Neuronal stem cell (in vitro differentiated cells): ENCODE measurements around the gene KLB.
"Not testable (repeated sequence)": the region's sequence is repeated elsewhere in the genome, so short reads cannot be mapped to it uniquely, and the experiment has no call there.

ENCODE experiments used
- DNase-seq: peaks from one replicate; pipeline ENCODE4 v3.0.0-alpha.2; 2013; ENCODE audit warnings: low spot score
- H2AFZ ChIP-seq: one replicate; pipeline ENCODE4 v1.6.1; 2013; ENCODE audit warnings: mild to moderate bottlenecking, low read length, inconsistent platforms
- H2AK5ac ChIP-seq: 2 replicates; pipeline ENCODE4 v1.6.1; 2013; ENCODE audit warnings: low read depth, mild to moderate bottlenecking, inconsistent platforms, low read length, moderate library complexity, mixed read lengths
- H2BK120ac ChIP-seq: 2 replicates; pipeline ENCODE4 v1.6.1; 2013; ENCODE audit warnings: low read depth, mild to moderate bottlenecking, inconsistent platforms, low read length, moderate library complexity, mixed read lengths
- H2BK12ac ChIP-seq: one replicate; pipeline ENCODE4 v1.6.1; 2013; ENCODE audit warnings: low read length, inconsistent platforms
- H2BK15ac ChIP-seq: 2 replicates; pipeline ENCODE4 v1.6.1; 2013; ENCODE audit warnings: mild to moderate bottlenecking, low read length, inconsistent platforms, mixed read lengths
- H2BK5ac ChIP-seq: one replicate; pipeline ENCODE4 v1.6.1; 2013; ENCODE audit warnings: inconsistent platforms, mild to moderate bottlenecking, low read length, moderate library complexity
- H3K14ac ChIP-seq: one replicate; pipeline ENCODE4 v1.6.1; 2013; ENCODE audit warnings: low read length, inconsistent platforms
- H3K18ac ChIP-seq: 2 replicates; pipeline ENCODE4 v1.6.1; 2013; ENCODE audit warnings: low read length, inconsistent platforms
- H3K23ac ChIP-seq: 2 replicates; pipeline ENCODE4 v1.6.1; 2013; ENCODE audit warnings: low read depth, mild to moderate bottlenecking, mixed read lengths, low read length, inconsistent platforms; ENCODE audit not compliant: poor library complexity
- H3K27ac ChIP-seq: replicated peaks from 3 replicates; pipeline ENCODE4 v1.5.1; 2013; ENCODE audit warnings: low read length, inconsistent platforms
- H3K27me3 ChIP-seq, 3 experiments: 2 replicates each; pipeline ENCODE4 v1.6.1; 2013; ENCODE audit warnings: low read length in 3 of 3, mild to moderate bottlenecking in 2 of 3, inconsistent platforms in 1 of 3, low read depth in 1 of 3, mixed read lengths in 1 of 3, moderate library complexity in 1 of 3; ENCODE audit not compliant: control insufficient read depth in 3 of 3, insufficient read depth in 3 of 3
- H3K36me3 ChIP-seq, 2 donors: replicated peaks in 1 of 2; 2 replicates each; pipeline ENCODE4 v1.6.1; 2013; ENCODE audit warnings: low read length in 2 of 2; ENCODE audit not compliant: control insufficient read depth in 2 of 2, insufficient read depth in 2 of 2
- H3K4ac ChIP-seq: 2 replicates; pipeline ENCODE4 v1.6.1; 2013; ENCODE audit warnings: inconsistent platforms, mild to moderate bottlenecking, low read length, moderate library complexity
- H3K4me1 ChIP-seq, 2 donors: 1 replicate in 1 of 2; 2 replicates in 1 of 2; pipeline ENCODE4 v1.6.1; 2013; ENCODE audit warnings: low read length in 2 of 2, low read depth in 1 of 2; ENCODE audit not compliant: control insufficient read depth in 2 of 2, insufficient read depth in 1 of 2
- H3K4me2 ChIP-seq: one replicate; pipeline ENCODE4 v1.6.1; 2013; ENCODE audit warnings: mild to moderate bottlenecking, low read length, inconsistent platforms; ENCODE audit not compliant: insufficient read depth, poor library complexity, severe bottlenecking
- H3K4me3 ChIP-seq, 2 donors: 2 replicates each; pipeline ENCODE4 v1.5.1; 2013; ENCODE audit warnings: low read length in 2 of 2, mild to moderate bottlenecking in 2 of 2, inconsistent platforms in 1 of 2, moderate library complexity in 1 of 2
- H3K79me1 ChIP-seq: one replicate; pipeline ENCODE4 v1.6.1; 2013; ENCODE audit warnings: low read depth, mild to moderate bottlenecking, inconsistent platforms, low read length, moderate library complexity
- H3K9ac ChIP-seq: one replicate; pipeline ENCODE4 v1.6.1; 2013; ENCODE audit warnings: mild to moderate bottlenecking, low read depth, low read length, inconsistent platforms; ENCODE audit not compliant: poor library complexity
- H3K9me3 ChIP-seq, 2 donors: replicated peaks in 1 of 2; 2 replicates each; pipeline versions ENCODE3 to v1.6.1; 2013; ENCODE audit warnings: low read length in 2 of 2, mild to moderate bottlenecking in 2 of 2, inconsistent platforms in 1 of 2, low read depth in 1 of 2, mixed read lengths in 1 of 2, moderate library complexity in 1 of 2; ENCODE audit not compliant: control insufficient read depth in 2 of 2, insufficient read depth in 1 of 2
- H4K8ac ChIP-seq: one replicate; pipeline ENCODE4 v1.6.1; 2013; ENCODE audit warnings: low read depth, mild to moderate bottlenecking, inconsistent platforms, low read length, moderate library complexity
- H4K91ac ChIP-seq: one replicate; pipeline ENCODE4 v1.6.1; 2013; ENCODE audit warnings: low read length, low read depth, mild to moderate bottlenecking, inconsistent platforms; ENCODE audit not compliant: poor library complexity
- WGBS, 2 donors: extraction: QIAGEN DNeasy Blood & Tissue Kit; methylation state at CpG; one replicate each; pipeline ENCODE4 v1.1.7; 2013; ENCODE audit warnings: missing lambda C conversion rate in 2 of 2, mixed read lengths in 1 of 2; ENCODE audit not compliant: insufficient read length in 2 of 2, insufficient replicate concordance in 1 of 2; ENCODE audit errors: extremely low coverage in 2 of 2; 5-methylcytosine and 5-hydroxymethylcytosine counted together

KLB gene

DNA sequence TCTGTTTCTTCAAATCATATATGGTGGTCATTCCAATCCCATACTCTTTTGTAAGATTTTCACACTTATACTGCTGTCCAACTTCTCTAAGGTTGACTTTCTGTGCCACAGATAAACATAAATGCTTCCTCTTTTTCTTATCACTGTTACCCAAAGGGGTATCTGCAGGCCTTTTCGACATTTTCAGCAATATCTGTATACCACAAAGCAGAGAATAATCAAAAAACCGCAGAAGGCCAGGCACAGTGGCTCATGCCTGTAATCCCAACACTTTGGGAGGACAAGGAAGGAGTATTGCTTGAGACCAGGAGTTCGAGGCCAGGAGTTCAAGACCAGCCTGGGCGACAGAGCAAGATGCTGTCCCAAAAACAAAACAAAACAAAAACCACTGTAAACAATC is 37.4 kb upstream of the KLB start:
- H3K27ac ChIP-seq = no peak overlapping the region
- H2BK15ac ChIP-seq = no peak overlapping the region
- no peak overlapping the region for H3K9ac ChIP-seq
- H3K4me3 ChIP-seq = no peak overlapping the region
- H2BK12ac ChIP-seq = no peak overlapping the region
- H3K18ac ChIP-seq = no peak overlapping the region
- H3K4ac ChIP-seq = no peak overlapping the region
- no peak overlapping the region for H2AK5ac ChIP-seq
- no CpG with 5 or more reads among the region's 4 CpGs for WGBS, 2 donors
- no peaks in the 10 kb centered on the region for H3K9me3 ChIP-seq
- H2BK5ac ChIP-seq = no peak overlapping the region
- no peak overlapping the region for H4K91ac ChIP-seq
- no peak overlapping the region for H2BK120ac ChIP-seq
- DNase-seq = no peak
- H4K8ac ChIP-seq = no peak overlapping the region
- H2AFZ ChIP-seq = no peak overlapping the region
- H3K4me2 ChIP-seq = no peak overlapping the region
- H3K14ac ChIP-seq = no peak overlapping the region
- no peak overlapping the region for H3K23ac ChIP-seq
- no peaks in the 10 kb centered on the region for H3K36me3 ChIP-seq
- H3K4me1 ChIP-seq = no peaks in the 10 kb centered on the region
- H3K27me3 ChIP-seq = no peaks in the 10 kb centered on the region
- H3K79me1 ChIP-seq = peaks cover 4% of the 10 kb centered on the region

DNA sequence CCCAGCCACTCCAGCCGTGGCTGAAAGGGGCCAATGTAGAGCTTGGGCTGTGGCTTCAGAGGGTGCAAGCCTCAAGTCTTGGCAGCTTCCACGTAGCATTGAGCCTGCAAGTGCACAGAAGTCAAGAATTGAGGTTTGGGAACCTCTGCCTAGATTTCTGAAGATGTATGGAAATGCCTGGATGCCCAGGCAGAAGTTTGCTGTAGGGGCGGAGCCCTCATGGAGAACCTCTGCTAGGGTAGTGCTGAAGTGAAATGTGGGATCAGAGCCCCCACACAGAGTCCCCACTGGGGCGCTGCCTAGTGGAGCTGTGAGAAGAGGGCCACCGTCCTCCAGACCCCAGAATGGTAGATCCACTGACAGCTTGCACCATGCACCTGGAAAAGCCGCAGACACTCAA is 35.5 kb upstream of the KLB start:
- H2AK5ac ChIP-seq, H3K4me3 ChIP-seq, H3K27me3 ChIP-seq, H3K23ac ChIP-seq, H3K18ac ChIP-seq, H3K4me1 ChIP-seq, H4K8ac ChIP-seq, H2BK5ac ChIP-seq, DNase-seq, H2AFZ ChIP-seq, H3K36me3 ChIP-seq, H3K4ac ChIP-seq, H3K79me1 ChIP-seq, H3K9ac ChIP-seq, H3K4me2 ChIP-seq, H3K27ac ChIP-seq, H2BK12ac ChIP-seq, H4K91ac ChIP-seq, H3K14ac ChIP-seq, H3K9me3 ChIP-seq, H2BK15ac ChIP-seq, H2BK120ac ChIP-seq: not testable (repeated sequence)
- WGBS, 2 donors = no CpG with 5 or more reads among the region's 6 CpGs

DNA sequence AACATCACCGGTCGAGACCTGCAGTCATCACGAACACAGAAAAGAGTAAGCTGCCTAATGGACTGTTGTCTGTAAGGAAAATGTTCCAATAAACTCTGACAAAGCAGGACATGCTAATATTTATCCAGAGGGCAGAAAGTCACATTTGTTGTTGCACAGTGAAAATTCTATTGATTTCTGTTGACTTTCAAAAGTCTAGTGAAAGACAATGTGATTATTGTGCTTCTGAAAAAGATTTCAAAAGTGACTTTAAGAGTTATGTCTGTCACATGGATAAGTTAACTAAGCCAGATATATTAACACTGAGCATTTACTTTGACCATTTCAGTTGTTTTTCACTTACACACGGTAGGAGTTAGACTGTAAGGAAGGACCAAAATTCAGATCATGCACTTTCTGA is 31.3 kb upstream of the KLB start:
- Histone ChIP-seq H3K9ac (no peak overlapping the region), H2AFZ (no peak overlapping the region), H3K4me3 (no peak overlapping the region), H3K4ac (no peak overlapping the region), H2AK5ac (no peak overlapping the region), H3K27me3 (no peaks in the 10 kb centered on the region), H2BK12ac (no peak overlapping the region), H3K23ac (no peak overlapping the region), H3K4me1 (no peaks in the 10 kb centered on the region), H4K8ac (no peak overlapping the region), H2BK5ac (no peak overlapping the region), H3K4me2 (no peak overlapping the region), H4K91ac (no peak overlapping the region), H3K27ac (no peak overlapping the region), H3K36me3 (no peaks in the 10 kb centered on the region), H2BK120ac (no peak overlapping the region), H2BK15ac (no peak overlapping the region), H3K14ac (no peak overlapping the region), H3K9me3 (no peaks in the 10 kb centered on the region), H3K79me1 (no peaks in the 10 kb centered on the region), H3K18ac (no peak overlapping the region)
- DNase-seq = no peak
- WGBS, 2 donors = no CpG with 5 or more reads among the region's 4 CpGs

DNA sequence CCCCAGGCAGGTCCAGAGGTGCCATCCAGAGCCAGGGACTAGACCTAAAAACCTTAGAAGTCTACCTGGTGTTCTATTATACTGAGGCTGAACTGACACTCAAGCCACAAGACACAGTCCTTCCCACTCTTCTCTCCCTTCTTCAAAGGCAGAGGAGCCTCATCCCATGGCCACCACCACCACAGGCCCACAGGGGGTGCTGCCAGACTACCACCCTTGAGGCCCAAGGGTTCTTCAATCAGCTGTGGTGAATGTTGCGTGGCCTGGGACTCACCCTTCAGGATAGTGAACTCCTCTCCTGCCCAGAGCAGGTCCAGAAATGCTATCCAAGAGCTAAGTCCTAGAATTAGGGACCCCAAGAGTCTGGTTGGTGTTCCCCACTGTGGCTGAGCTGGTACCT is 23.0 kb upstream of the KLB start:
- no peaks in the 10 kb centered on the region for H3K79me1 ChIP-seq
- no peak overlapping the region for H3K23ac ChIP-seq
- no peak overlapping the region for H4K8ac ChIP-seq
- no peak overlapping the region for H3K18ac ChIP-seq
- no peak overlapping the region for H3K4me2 ChIP-seq
- DNase-seq = no peak
- no peaks in the 10 kb centered on the region for H3K9me3 ChIP-seq
- H3K4ac ChIP-seq = no peak overlapping the region
- no peak overlapping the region for H4K91ac ChIP-seq
- H3K27ac ChIP-seq = no peak overlapping the region
- no peak overlapping the region for H3K14ac ChIP-seq
- no peak overlapping the region for H2BK12ac ChIP-seq
- no CpG with 5 or more reads among the region's 1 CpG for WGBS, 2 donors
- H2AFZ ChIP-seq = no peak overlapping the region
- no peak overlapping the region for H2AK5ac ChIP-seq
- no peak overlapping the region for H2BK120ac ChIP-seq
- H2BK5ac ChIP-seq = no peak overlapping the region
- H3K36me3 ChIP-seq = no peaks in the 10 kb centered on the region
- no peak overlapping the region for H3K9ac ChIP-seq
- H3K4me1 ChIP-seq = no peaks in the 10 kb centered on the region
- no peaks in the 10 kb centered on the region for H3K27me3 ChIP-seq
- H3K4me3 ChIP-seq = no peak overlapping the region
- no peak overlapping the region for H2BK15ac ChIP-seq
